Measurements from ENCODE around the gene AGO3. TPM values are rescaled to one million over a fixed set of nuclear protein-coding genes. Genes with fewer than 3 reads are reported as not detected.

AGO3 gene
- total and polyA plus RNA-seq, 2 of the 13 experiments (the other 11 are each of a cell fraction or from before 2014, with no cell fraction given), result 21.2 to 27.1 TPM

GRCh38 chr1:36115200-36115669 is 184.3 kb downstream of the AGO3 start (continued):
- TF ChIP-seq, protein P1, sequence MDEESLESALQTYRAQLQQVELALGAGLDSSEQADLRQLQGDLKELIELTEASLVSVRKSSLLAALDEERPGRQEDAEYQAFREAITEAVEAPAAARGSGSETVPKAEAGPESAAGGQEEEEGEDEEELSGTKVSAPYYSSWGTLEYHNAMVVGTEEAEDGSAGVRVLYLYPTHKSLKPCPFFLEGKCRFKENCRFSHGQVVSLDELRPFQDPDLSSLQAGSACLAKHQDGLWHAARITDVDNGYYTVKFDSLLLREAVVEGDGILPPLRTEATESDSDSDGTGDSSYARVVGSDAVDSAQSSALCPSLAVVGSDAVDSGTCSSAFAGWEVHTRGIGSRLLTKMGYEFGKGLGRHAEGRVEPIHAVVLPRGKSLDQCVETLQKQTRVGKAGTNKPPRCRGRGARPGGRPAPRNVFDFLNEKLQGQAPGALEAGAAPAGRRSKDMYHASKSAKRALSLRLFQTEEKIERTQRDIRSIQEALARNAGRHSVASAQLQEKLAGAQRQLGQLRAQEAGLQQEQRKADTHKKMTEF (CRISPR knock-in tag; IDR thresholded peaks at IDR 0.05), result peak; percentile 35; the same call in 1 of the 2 replicates
- TF ChIP-seq RCOR2 (CRISPR knock-in tag; IDR thresholded peaks at IDR 0.05) (0 out of 2 replicates have a peak, but pooled peaks have one; percentile 37), TBP (CRISPR knock-in tag; IDR thresholded peaks at IDR 0.05) (no peak), HNRNPL (IDR thresholded peaks at IDR 0.05; ENCODE audit: low read depth, low read length) (0 out of 2 replicates have a peak, but pooled peaks have one; percentile 14), ETV6 (CRISPR knock-in tag; conservative IDR thresholded peaks at IDR 0.05) (no peak), ZNF770 (CRISPR knock-in tag; IDR thresholded peaks at IDR 0.05) (peak; percentile 79), SOX6 (IDR thresholded peaks at IDR 0.05) (no peak), SOX6 (CRISPR knock-in tag; IDR thresholded peaks at IDR 0.05) (0 out of 2 replicates have a peak, but pooled peaks have one; percentile 14), MTA1 (CRISPR knock-in tag; IDR thresholded peaks at IDR 0.05; ENCODE audit: borderline replicate concordance) (peak; percentile 48; the same call in 1 of the 2 replicates), SPEN (CRISPR knock-in tag; IDR thresholded peaks at IDR 0.05; ENCODE audit: low read depth) (peak; percentile 35; the same call in 1 of the 2 replicates), DNMT3B (CRISPR knock-in tag; conservative IDR thresholded peaks at IDR 0.05) (no peak), RXRA (CRISPR knock-in tag; IDR thresholded peaks at IDR 0.05) (no peak), ZEB1 (IDR thresholded peaks at IDR 0.05; ENCODE audit: insufficient replicate concordance, low read depth) (no peak), POGZ (CRISPR knock-in tag; IDR thresholded peaks at IDR 0.05) (0 out of 2 replicates have a peak, but pooled peaks have one; percentile 12), TBX3 (IDR thresholded peaks at IDR 0.05; ENCODE audit: borderline replicate concordance) (no peak), REXO4 (CRISPR knock-in tag; IDR thresholded peaks at IDR 0.05; ENCODE audit: borderline replicate concordance) (no peak), ZNF724P (CRISPR knock-in tag; IDR thresholded peaks at IDR 0.05; ENCODE audit: borderline replicate concordance) (0 out of 2 replicates have a peak, but pooled peaks have one; percentile 30), MEF2D (CRISPR knock-in tag; IDR thresholded peaks at IDR 0.05) (no peak), ZNF543 (CRISPR knock-in tag; IDR thresholded peaks at IDR 0.05) (peak; percentile 85; the same call in 1 of the 2 replicates), PITX1 (CRISPR knock-in tag; IDR thresholded peaks at IDR 0.05) (peak; percentile 15; the same call in 1 of the 2 replicates), SSRP1 (CRISPR knock-in tag; IDR thresholded peaks at IDR 0.05) (no peak), AGO1 (IDR thresholded peaks at IDR 0.05; ENCODE audit: low read depth, low read length, poor library complexity, severe bottlenecking) (peak; percentile 46), KLF15 (CRISPR knock-in tag; IDR thresholded peaks at IDR 0.05; ENCODE audit: borderline replicate concordance) (0 out of 2 replicates have a peak, but pooled peaks have one; percentile 47), IKZF5 (CRISPR knock-in tag; IDR thresholded peaks at IDR 0.05) (no peak), TFE3 (CRISPR knock-in tag; IDR thresholded peaks at IDR 0.05) (no peak)
- TF ChIP-seq, protein P2, sequence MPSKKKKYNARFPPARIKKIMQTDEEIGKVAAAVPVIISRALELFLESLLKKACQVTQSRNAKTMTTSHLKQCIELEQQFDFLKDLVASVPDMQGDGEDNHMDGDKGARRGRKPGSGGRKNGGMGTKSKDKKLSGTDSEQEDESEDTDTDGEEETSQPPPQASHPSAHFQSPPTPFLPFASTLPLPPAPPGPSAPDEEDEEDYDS (CRISPR knock-in tag; IDR thresholded peaks at IDR 0.05), result no peak
